ENCODE data around the gene TUBA4B.
"Not testable (repeated sequence)": the region's sequence is repeated elsewhere in the genome, so short reads cannot be mapped to it uniquely, and the experiment has no call there.

TUBA4B gene

DNA sequence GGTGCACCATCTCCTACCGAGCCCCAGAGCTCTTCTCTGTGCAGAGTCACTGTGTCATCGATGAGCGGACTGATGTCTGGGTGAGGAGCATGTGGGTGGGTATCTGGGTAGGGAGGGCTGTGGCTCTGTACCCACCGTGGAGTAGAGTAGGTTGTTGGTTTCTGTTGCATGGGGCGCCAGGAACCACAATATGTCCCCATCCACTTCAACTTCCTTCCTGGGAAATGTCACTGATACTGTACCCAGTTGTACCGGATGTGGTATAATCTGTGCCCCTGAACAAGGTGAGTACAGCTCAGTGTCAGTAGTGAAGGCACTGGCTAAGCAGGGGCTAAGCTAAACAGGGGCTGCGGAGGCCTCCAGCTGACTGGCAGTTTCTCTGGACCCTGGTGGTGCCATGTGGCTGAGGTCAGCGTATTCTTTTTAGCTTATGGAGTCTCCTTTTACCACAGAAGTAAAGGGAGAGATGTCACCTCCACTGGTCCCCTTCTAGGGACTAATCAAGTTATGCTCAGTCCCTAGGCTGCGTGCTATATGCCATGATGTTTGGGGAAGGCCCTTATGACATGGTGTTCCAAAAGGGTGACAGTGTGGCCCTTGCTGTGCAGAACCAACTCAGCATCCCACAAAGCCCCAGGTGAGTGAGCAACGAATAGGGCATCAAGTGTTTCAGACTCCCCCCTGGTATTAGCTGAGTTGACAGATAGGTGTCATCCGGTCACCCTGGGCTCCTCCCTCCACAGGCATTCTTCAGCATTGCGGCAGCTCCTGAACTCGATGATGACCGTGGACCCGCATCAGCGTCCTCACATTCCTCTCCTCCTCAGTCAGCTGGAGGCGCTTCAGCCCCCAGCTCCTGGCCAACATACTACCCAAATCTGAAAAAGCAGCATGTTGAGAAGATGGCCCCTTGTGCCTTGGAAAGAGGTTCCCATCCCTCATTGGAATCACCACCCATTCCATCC is 5.1 kb upstream of the TUBA4B start:
- DNase-seq (ENCODE audit: low read depth in 2 of 2), result no peak

DNA sequence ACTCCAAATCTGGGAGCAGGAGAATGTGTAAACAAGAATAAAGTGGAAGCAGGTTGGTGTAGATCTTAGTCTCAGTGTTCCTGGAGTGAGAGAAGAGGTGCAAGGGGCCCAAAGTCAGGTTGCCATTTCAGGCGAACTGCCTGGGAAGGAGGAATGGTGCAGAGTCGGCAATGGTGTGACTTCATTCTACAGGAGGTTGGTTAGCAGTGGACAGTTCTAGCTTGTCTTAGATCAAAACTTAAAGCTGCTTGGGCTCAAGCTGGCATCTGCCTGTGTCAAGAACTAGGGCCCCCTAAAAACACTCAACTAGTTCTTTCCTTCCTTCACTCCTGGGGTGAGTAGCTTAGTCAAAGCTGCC is 4.2 kb upstream of the TUBA4B start:
- DNase-seq (ENCODE audit: low read depth in 2 of 2), result no peak

DNA sequence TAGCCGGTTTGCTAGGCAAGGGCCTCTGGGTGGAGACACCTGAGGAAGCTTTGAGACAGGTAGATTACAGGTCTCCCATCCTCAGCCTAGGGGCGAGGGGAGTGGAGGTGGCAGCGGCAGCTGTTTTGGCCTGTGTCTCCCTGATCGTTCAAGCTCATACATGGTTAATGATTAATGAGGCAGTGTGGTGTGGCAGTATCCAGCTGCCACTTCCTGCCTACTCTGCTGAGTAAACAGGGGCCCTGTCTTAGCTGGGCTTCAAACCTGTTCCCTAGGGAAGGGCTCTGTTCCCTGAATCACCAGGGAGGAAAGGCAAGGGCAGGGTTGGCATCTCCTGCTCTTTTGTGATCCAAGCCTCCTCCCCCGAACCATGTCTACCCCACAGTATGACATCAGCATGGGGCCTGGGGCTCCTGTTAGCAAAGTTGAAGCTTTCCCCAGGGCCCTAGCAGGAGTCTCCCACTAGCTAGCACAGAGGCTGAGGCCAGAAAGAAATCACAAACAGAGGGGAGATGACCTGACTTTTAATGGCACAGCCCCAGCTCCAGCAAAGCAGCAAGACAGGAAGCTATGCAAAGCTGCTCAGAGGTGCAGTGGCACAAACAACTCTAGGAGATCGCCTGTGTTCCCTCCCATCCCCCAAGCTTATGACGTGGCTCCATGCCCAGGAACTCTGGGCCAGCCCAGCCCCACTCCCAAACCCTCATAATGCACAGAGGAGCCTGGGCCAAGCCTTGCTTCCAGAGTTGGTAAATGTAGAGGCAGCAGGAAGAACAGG is 3.7 kb upstream of the TUBA4B start:
- DNase-seq (ENCODE audit: low read depth in 2 of 2), result no peak

DNA sequence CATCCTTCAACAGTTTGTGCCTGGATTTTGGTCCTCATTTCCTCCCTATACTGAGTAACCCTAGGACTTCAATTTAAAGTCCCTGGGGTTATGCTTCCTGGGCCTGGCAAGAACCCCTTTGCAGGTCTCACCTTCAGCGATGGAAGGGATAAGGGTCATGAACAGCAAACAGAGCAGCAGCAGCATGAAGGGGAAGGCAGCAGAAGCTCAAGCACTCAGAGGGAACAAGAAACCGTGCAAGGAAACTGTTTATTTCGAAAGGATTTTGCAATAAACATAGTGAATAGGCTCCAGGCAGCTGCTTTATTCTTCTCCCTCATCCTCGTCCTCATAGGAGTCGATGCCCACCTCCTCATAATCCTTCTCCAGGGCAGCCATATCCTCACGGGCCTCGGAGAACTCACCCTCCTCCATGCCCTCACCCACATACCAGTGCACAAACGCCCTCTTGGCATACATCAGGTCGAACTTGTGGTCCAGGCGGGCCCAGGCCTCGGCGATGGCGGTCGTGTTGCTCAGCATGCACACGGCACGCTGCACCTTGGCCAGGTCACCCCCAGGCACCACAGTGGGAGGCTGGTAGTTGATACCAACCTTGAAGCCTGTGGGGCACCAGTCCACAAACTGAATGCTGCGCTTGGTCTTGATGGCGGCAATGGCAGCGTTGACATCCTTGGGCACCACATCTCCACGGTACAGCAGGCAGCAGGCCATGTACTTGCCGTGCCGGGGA is 2.8 kb upstream of the TUBA4B start:
- no peak for DNase-seq (ENCODE audit: low read depth in 2 of 2)

DNA sequence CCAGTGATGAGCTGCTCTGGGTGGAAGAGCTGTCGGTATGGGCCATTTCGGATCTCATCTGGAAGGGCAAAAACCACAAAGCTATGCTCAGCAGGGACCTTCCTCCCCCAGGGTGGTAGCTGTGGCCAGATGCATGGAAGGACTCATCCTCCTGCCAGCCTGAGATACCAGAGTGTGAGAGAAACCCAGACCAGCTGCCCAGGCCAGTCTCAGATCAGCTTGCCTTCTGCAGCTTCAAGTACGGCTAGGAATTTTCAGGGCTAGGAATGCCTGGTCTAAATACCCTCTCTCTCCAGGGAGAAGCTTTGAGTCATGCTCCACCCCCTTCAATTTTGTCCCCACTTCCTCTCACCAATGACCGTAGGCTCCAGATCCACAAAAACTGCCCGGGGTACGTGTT is 1.4 kb upstream of the TUBA4B start:
- DNase-seq (ENCODE audit: low read depth in 2 of 2), result no peak

DNA sequence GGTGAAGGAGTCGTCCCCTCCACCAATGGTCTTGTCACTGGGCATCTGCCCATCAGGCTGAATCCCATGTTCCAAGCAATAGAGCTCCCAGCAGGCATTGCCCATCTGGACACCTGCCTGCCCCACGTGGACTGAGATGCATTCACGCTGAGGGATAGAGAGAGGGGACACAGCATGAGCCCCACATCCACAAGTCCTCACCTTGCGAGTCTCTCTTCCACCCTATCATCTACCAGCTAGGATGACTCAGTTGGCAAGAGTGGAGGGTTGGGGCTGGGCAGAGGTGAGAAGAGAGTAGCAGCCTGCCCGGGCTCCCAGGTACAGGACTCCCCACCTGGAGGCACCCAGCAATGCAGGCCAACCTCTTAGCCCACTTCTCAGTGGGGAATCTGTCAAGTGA is 959 bp upstream of the TUBA4B start:
- DNase-seq (ENCODE audit: low read depth in 2 of 2), result no peak

DNA sequence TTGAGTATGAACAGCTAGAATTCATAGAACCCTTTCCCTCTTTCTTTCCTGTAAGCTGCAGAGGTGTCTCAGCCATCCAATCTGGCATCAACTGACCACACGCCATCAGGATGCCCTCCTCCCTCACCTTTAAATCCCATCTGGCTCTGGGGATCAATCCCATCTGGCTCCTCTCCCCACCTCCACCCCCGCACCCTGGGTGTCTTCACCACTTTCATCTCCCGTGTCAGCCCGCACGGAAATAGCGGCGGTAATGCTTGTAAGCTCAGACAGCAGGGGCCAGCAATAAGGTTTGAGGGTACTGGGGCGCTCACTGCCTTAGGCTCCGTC is 508 bp upstream of the TUBA4B start:
- no peak for DNase-seq (ENCODE audit: low read depth in 2 of 2)

DNA sequence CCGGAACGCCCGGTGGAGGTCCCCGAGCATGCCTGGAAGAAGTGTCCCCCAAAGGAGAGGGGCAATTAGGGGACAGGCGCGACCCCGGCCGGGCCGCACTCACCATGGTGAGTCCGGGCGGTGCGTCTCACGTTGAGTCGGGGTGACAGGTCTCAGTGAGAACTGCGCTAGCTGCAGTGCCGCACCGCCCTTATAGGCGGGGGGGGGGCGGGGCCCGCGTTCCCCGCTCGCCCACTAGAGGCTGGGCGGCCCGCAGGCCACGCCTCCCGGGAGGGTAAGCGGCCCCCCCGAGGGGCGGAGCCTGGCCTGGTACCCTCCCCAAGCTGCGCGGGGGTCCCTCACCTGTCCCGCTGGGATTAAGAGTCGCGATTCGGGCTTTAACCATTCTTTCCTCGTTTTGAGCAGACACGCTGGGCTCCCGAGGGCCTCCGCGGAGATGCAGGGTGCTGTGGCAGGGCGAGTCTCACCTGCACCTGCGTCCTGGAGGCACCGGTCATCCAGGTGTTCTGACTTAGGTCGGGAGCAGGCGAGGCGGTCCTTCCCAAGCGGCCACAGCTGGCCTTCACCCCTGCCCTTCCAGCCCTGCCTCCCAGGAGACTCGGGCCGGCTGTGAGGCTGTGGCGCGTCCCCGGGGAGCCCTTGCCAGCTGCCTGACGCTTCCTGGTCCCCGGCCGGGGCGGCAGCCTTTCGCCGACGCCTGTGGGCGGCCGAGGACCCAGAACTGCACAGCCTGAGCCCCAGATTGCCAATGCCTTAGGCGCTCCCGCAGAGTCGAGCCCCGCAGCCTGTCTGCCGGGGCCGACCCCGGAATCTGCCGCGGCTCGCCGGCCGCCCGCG is 928 bp downstream of the TUBA4B start, which contains the start of gene TUBA4A:
Gene TUBA4A (minus strand): TSS at position 166 of the 837 bp plus-strand sequence. CDS start 60 bp downstream, at position 106.
- DNase-seq (ENCODE audit: low read depth in 2 of 2), result peak; percentile 81 to 87

DNA sequence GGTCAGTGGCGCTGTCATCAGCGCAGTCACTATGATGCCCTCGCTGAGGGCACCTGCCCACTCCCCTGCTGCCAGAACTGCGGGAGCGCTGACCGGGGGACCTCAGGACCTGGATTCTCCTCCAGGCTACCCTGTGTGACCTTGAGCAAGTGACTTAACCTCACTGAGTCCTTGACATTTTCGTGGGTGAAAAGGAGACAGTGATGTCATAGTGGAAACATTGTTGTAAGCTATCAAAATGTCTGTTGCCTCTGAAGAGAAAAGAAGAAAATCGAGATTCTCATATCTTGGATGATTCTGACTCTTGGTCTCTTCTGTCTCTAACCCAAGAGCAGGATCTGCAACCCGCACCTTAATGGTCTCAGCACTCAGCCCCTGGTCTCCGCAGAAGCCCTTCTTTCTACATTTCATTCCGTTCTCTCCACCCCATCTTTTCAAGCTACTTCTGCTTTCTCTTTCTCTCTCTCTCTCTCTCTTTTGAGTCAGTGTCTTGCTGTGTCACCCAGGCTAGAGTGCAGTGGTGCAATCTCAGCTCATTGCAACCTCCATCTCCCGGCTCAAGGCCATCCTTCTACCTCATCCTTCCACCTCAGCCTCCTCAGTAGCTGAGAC is 1.7 kb downstream of the TUBA4B start:
- DNase-seq (ENCODE audit: low read depth in 2 of 2), result no peak

DNA sequence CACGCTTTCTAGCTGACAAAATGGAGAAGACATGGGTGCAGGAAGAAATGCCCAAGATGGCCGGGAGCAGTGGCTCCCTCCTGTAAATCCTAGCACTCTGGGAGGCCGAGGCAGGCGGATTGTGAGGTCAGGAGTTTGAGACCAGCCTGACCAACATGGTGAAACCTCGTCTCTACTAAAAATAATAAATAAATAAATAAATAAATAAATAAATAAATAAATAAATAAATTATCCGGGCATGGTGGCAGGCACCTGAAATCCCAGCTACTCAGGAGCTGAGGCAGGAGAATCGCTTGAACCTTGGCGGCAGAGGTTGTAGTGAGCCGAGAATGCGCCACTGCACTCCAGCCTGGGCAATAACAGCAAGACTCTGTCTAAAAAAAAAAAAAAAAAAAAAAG is 5.9 kb downstream of the TUBA4B start:
- DNase-seq (ENCODE audit: low read depth in 2 of 2), result not testable (repeated sequence)

DNA sequence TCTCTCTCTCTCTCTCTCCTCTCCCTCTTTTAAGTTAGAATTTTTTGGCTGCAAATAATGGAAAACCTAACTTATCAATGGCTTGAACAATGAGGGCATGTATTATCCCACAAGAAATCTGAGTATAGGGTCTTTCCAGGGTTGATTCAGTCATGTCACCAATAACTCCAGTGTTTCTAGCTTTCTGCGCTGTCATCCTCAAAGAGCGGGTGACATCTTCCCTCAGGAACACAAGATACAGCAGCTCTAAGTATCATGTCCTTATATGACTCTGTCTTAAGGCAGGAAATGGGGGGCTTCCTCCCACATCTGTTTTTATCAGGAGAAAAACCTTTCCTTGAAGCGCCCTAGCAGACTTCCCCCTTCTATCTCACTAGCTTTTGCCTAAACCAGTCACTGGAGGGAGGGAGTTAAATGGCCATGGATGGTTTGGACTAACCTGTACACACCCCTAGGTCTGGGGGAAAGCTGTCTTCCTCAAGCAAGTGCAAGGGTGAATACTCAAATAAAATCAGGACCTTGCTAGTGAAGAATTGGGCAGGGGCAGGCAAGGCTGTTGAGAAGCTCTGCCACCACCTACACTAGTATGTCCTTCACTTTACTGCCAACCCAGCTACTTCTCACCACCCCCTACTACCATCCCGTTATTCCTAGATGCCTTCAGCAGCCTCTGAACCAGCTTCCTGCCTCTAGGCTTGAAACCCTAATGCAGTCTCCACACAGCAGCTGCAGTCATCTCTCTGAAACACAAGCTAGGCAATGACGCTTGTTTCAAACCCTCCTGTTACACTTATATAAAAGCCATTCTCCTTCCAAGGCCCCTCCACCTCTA is 8.2 kb downstream of the TUBA4B start:
- DNase-seq (ENCODE audit: low read depth in 2 of 2), result no peak

DNA sequence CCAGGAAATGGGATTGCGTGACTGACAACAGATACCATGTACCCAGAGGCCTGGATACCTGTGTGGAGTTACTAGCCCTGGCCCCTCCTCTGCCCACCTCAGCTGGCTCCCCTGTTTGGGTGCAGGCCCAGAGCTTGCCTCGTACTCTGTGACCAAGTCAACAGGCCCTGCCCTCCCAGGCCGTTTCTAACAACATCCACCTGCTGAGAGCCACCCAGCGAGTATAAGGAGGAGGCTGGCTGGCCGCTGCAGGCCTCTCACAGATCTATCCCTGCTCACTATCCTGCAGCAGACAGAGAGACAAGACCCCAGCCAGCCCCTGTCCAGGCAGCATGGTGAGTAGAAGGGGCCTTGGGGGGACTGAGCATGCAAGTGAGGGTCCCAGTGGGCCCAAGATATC is 13.2 kb downstream of the TUBA4B start:
- DNase-seq (ENCODE audit: low read depth in 2 of 2), result no peak

DNA sequence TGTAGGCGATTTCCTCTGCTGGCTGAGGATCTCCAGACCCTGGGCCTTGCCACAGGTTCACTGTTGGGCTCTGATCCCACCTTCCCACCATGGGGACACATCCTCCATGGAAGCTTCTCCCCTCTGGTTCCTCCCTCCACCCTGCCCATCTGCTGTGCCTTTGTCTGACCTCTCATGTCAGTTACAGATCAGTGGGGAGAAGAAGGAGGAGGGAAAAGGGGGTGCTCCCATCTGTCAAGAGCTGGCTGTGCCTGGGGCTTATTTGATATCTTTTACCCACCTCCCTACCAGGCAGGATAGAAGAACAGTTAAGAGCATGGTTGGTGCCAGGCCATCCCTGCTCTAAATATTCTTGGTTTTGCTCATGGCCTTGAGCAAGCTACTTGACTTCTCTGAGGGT is 13.8 kb downstream of the TUBA4B start:
- DNase-seq (ENCODE audit: low read depth in 2 of 2), result no peak

DNA sequence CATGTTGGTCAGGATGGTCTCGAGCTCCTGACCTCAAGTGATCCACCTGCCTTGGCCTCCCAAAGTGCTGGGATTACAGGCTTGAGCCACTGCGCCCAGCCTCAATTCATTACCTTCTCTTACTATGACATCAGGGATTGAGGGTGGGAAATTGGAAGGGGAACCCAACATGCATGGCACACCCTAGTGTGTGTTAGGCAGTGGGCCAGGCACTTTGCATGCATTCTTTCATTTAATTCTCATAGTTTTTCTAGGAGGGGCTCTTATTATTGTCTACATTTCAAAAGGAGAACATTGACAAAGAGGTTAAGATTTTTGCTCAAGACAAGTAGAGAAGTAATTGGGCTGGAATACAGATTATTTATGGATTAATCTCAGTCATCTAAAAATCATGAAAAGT is 15.3 kb downstream of the TUBA4B start:
- no peak for DNase-seq (ENCODE audit: low read depth in 2 of 2)

DNA sequence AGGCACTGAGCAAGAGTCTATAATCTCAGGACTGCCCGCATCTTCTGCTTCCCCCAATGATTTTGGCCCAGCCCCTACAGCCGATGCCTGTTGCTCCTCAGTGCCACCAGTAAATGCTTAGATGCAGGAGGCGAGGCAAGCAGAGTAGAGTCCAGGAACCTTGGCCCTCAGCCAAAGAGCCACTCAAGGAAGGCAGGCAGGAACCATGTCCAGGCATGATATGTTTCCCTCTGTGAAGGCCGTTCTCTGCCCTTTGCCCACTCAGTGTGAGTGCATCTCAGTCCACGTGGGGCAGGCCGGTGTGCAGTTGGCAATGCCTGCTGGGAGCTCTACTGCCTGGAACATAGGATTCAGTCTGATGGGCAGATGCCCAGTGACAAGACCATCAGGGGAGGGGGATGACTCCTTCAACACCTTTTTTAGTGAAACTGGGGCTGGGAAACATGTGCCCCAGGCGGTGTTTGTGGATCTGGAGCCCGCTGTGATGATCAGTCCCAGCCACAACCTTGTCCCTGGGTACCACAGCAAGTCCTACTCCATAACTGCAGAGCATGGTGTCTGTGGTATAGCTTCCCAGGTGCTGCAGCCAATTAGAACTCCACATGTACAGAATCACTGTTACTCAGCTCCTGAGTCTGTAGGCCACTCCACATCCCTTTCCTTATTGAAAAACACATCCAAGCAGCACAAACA is 16.5 kb downstream of the TUBA4B start:
- DNase-seq (ENCODE audit: low read depth in 2 of 2), result no peak

DNA sequence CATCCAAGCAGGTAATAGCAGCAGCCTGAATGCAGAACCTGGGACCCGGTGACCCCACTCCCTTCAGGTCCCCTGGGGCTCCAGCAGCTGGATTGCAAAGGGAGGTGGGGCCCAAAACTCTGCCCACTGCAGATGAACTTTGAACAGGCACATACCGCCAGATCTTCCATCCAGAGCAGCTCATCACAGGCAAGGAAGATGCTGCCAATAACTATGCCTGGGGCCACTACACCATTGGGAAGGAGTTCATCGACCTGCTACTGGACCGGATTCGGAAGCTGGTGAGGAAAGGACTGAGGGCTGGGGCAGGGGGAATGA is 17.0 kb downstream of the TUBA4B start:
- no peak for DNase-seq (ENCODE audit: low read depth in 2 of 2)

DNA sequence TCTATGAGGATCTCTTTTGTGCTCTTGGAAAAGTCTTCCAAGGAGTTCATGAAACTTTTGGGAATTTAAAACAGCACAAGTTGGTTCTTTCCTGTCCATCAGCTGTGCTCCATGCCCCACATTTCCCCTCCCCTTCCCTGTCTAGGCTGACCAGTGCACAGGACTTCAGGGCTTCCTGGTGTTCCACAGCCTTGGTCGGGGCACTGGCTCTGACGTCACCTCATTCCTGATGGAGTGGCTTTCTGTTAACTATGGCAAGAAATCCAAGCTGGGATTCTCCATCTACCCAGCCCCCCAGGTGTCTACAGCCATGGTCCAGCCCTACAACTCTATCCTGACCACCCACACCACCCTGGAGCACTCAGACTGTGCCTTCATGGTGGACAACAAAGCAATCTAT is 18.0 kb downstream of the TUBA4B start:
- no peak for DNase-seq (ENCODE audit: low read depth in 2 of 2)

DNA sequence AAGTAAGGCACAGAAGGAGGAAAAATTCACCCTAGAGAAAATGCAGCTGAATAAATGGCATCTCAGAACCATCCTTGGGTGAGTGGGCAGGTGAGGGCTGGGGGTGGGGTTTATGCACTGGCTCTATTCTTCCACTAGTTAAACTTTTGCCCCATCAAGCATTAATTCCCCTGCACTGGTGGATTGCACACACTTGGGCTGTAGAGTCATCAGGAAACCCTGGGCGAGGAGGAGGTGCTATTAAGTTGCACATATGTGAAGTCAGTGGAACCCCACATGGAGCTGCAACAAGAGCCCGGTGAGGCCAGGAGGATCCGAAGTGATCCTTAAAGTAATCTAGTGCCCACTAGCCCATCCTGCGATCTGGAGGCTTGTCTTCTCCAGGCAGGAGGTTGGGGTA is 19.3 kb downstream of the TUBA4B start:
- DNase-seq (ENCODE audit: low read depth in 2 of 2), result no peak

DNA sequence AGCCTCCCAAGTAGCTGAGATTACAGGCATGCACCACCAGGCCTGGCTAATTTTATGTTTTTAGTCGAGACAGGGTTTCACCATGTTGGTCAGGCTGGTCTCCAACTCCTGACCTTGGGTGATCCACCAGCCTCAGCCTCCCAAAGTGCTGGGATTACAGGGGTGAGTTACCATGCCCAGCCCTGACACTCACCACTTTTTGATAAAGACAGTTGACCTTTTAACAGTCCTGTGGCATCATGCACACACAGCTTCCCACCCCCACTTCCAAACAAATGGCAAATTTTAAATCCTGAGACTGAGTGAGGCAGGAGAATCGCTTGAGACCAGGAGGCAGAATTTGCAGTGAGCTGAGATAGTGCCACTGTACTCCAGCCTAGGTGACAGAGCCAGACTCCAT is 20.0 kb downstream of the TUBA4B start:
- no peak for DNase-seq (ENCODE audit: low read depth in 2 of 2)

DNA sequence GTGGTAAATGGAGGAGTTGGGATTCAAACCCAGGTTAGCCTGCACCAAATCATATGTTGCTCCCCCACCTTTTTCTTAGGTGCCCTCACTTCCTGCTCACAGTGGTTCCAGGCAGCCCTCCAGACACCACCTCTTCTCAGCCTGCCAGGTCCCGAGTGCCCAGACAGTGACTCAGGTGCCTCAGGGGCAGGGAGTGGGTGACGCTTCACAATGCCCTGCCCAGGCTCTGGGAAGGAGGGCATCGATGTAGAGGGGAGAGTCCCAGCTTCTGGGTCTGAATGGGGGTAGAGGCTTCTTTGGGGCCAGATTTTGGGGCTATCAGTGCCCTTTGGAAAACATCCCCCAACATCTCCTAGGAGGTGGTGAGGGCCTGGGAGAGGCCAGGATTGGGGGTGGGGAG is 20.9 kb downstream of the TUBA4B start:
- DNase-seq (ENCODE audit: low read depth in 2 of 2), result no peak
